Measurements from ENCODE around the gene SH3BGRL2.
"Not testable (repeated sequence)": the region's sequence is repeated elsewhere in the genome, so short reads cannot be mapped to it uniquely, and the experiment has no call there.

SH3BGRL2 gene

DNA sequence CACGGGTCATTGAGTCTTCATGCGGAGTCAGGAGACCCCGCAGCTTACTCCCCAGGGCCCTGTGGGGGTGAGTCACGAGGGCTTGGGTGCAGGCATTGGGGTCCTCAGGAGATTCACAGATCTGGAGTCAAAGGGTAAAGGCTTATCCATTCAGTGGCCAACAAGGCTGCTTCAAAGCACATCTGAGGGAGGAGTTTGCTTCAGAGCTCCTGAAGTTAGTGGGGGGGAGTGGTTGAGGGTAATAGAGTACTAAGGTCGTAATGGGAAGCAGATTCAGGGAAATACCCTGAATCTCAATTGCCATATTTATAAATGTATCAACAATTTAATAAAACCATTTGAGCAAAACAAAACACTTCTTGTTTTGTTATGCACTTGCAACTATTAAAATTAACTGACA is 37.3 kb downstream of the SH3BGRL2 start:
- peaks cover 0 to 1% (median 0%) of the 10 kb centered on the region in 5 donors for H3K36me3 ChIP-seq (ENCODE audit: control insufficient read depth in 5 of 5, insufficient read depth in 5 of 5, low read length in 5 of 5)
- no peak overlapping the region for H3K4me3 ChIP-seq (ENCODE audit: low read depth in 1 of 5, low read length in 5 of 5)
- H3K27ac ChIP-seq (ENCODE audit: low read depth, low read length): no peak overlapping the region
- no peak overlapping the region for H3K9ac ChIP-seq (ENCODE audit: low read length in 5 of 5)
- H3K9me3 ChIP-seq (ENCODE audit: control insufficient read depth in 5 of 5, low read length in 5 of 5): no peaks in the 10 kb centered on the region
- peaks cover 0 to 39% (median 10%) of the 10 kb centered on the region in 5 donors for H3K4me1 ChIP-seq (ENCODE audit: control insufficient read depth in 5 of 5, insufficient read depth in 5 of 5, low read length in 5 of 5)
- H3K27me3 ChIP-seq (ENCODE audit: control insufficient read depth in 5 of 5, insufficient read depth in 4 of 5, low read length in 5 of 5): no peaks in the 10 kb centered on the region

DNA sequence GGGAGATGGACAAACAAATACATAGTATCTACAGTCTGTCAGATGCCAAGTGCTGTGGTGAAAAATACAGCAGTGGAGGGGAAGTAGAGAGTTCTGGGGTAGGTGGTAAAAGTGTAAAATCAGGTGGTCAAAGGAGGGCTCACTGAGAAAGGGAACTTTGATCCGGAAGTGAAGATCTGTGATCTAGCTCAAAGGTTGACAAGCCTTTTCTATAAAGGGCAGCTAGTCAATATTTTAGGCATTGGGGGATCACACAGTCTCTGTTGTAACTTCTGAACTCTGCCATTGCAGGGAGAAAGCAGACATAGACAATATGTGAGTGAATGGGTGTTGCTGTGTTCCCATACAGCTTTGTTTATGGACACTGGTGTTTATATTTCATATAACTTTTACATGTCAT is 38.6 kb downstream of the SH3BGRL2 start:
- peaks cover 2 to 10% (median 4%) of the 10 kb centered on the region in 5 donors for H3K36me3 ChIP-seq (ENCODE audit: control insufficient read depth in 5 of 5, insufficient read depth in 5 of 5, low read length in 5 of 5)
- peaks cover 0 to 35% (median 10%) of the 10 kb centered on the region in 5 donors for H3K4me1 ChIP-seq (ENCODE audit: control insufficient read depth in 5 of 5, insufficient read depth in 5 of 5, low read length in 5 of 5)

DNA sequence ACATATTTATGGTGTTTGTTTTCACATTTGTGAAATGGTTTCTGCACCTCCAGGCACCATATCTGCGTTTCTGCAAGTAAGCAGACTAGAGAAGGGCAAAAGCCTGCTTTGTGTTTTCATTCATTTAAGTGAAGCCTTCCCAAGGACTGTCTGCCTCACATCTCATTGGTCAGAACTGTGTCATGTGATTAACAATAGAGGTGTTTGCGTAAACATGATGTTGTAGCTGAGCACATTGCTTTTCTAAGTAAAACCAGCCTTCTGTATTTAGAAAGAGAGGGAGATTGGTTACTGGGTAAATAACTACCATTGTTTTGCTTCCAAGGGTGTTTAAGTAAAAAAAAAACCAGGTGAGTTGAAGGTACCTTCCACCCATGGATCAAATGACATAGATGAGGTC is 39.7 kb downstream of the SH3BGRL2 start:
- H3K27ac ChIP-seq (ENCODE audit: low read depth, low read length): peak overlapping the region; percentile 15
- H3K4me1 ChIP-seq (ENCODE audit: control insufficient read depth in 5 of 5, insufficient read depth in 5 of 5, low read length in 5 of 5): peaks cover 0 to 35% (median 10%) of the 10 kb centered on the region in 5 donors
- H3K27me3 ChIP-seq (ENCODE audit: control insufficient read depth in 5 of 5, insufficient read depth in 4 of 5, low read length in 5 of 5): no peaks in the 10 kb centered on the region
- H3K9me3 ChIP-seq (ENCODE audit: control insufficient read depth in 5 of 5, low read length in 5 of 5): no peaks in the 10 kb centered on the region
- no peak overlapping the region for H3K4me3 ChIP-seq (ENCODE audit: low read depth in 1 of 5, low read length in 5 of 5)
- no peak overlapping the region for H3K9ac ChIP-seq (ENCODE audit: low read length in 5 of 5)
- peaks cover 2 to 10% (median 6%) of the 10 kb centered on the region in 5 donors for H3K36me3 ChIP-seq (ENCODE audit: control insufficient read depth in 5 of 5, insufficient read depth in 5 of 5, low read length in 5 of 5)

More for the DNA sequence above, 38.6 kb downstream of the SH3BGRL2 start:
- Histone ChIP-seq H3K9me3 (ENCODE audit: control insufficient read depth in 5 of 5, low read length in 5 of 5) (no peaks in the 10 kb centered on the region), H3K4me3 (ENCODE audit: low read depth in 1 of 5, low read length in 5 of 5) (no peak overlapping the region), H3K27me3 (ENCODE audit: control insufficient read depth in 5 of 5, insufficient read depth in 4 of 5, low read length in 5 of 5) (no peaks in the 10 kb centered on the region), H3K27ac (ENCODE audit: low read depth, low read length) (no peak overlapping the region), H3K9ac (ENCODE audit: low read length in 5 of 5) (no peak overlapping the region)

DNA sequence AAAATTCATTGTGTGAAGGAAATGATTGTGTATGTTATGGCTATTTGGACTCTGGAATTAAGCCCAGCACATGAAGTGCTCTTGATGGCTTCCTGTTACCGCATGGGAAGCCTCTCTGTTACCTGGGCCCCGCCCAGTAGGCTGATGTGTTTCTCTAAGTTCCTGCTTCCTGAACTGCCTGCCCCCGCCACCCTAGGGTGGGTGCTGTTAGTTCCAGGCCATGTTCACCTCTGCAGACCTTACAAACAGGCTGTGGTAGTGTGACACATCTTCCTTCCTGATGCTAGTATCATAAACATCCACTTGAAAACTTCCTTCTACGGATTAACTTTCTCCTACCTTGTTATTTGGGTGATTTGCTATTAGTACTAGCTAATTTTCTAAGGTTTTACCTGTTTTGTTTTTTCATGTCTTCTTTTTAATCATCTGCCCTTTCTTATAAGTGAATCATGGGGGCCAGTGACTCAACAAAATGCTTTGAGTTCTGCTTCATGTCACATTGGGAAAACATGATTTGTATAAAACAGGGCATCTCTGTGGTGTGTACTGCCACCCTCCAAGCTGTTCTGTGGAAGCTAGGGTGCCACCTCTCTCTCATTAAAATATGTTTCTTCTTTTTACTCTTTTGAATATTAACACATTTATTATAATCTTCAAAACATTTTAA is 40.6 kb downstream of the SH3BGRL2 start:
- peaks cover 2 to 10% (median 6%) of the 10 kb centered on the region in 5 donors for H3K36me3 ChIP-seq (ENCODE audit: control insufficient read depth in 5 of 5, insufficient read depth in 5 of 5, low read length in 5 of 5)
- H3K9ac ChIP-seq (ENCODE audit: low read length in 5 of 5): no peak overlapping the region
- peaks cover 0 to 33% (median 10%) of the 10 kb centered on the region in 5 donors for H3K4me1 ChIP-seq (ENCODE audit: control insufficient read depth in 5 of 5, insufficient read depth in 5 of 5, low read length in 5 of 5)
- H3K27ac ChIP-seq (ENCODE audit: low read depth, low read length): peak overlapping the region; percentile 15
- no peaks in the 10 kb centered on the region for H3K9me3 ChIP-seq (ENCODE audit: control insufficient read depth in 5 of 5, low read length in 5 of 5)
- no peaks in the 10 kb centered on the region for H3K27me3 ChIP-seq (ENCODE audit: control insufficient read depth in 5 of 5, insufficient read depth in 4 of 5, low read length in 5 of 5)
- H3K4me3 ChIP-seq (ENCODE audit: low read depth in 1 of 5, low read length in 5 of 5): no peak overlapping the region

DNA sequence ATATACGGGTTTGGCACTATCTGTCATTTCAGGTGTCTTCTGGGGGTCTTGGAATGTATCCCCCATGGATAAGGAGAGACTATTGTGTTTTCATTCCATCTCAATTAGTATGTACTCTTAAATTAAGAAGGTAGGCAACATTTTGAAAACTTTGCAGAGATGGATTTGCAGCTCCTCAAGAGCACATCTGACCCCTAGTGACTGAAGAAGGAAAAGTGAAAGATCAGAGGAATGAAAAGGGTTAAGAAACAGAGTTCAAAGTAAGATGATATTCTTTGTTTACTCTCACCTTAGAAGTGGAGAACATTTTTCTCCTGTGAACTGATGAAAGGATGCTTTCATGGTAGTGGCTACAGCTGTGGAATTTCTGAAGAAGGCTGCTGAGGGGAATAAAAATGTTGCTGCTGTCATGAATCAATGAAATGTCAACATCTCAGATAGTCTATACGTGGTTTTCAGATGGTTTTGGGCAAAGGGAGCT is 41.5 kb downstream of the SH3BGRL2 start:
- peaks cover 2 to 10% (median 7%) of the 10 kb centered on the region in 5 donors for H3K36me3 ChIP-seq (ENCODE audit: control insufficient read depth in 5 of 5, insufficient read depth in 5 of 5, low read length in 5 of 5)
- H3K27me3 ChIP-seq (ENCODE audit: control insufficient read depth in 5 of 5, insufficient read depth in 4 of 5, low read length in 5 of 5): no peaks in the 10 kb centered on the region
- H3K9me3 ChIP-seq (ENCODE audit: control insufficient read depth in 5 of 5, low read length in 5 of 5): no peaks in the 10 kb centered on the region
- H3K4me3 ChIP-seq (ENCODE audit: low read depth in 1 of 5, low read length in 5 of 5): no peak overlapping the region
- H3K4me1 ChIP-seq (ENCODE audit: control insufficient read depth in 5 of 5, insufficient read depth in 5 of 5, low read length in 5 of 5): peaks cover 0 to 37% (median 10%) of the 10 kb centered on the region in 5 donors
- no peak overlapping the region for H3K27ac ChIP-seq (ENCODE audit: low read depth, low read length)
- no peak overlapping the region for H3K9ac ChIP-seq (ENCODE audit: low read length in 5 of 5)

DNA sequence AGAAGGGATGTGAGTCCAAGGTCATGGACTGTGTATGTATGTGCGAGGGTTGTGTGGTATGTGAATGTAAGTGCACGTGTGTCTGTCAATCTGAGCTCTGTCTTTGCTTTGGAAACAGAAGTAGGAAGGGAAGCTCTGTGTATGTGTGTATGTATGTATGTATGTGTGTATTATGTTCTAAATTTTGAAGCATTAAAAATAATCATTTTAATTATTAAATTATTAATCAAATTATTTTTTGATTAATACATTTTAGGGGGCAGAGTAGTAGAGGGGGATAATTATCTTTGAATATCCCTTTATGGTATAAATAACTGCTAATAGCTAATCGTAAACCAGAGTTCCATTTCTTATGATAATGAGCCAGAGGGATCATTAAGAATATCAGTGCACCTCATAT is 42.8 kb downstream of the SH3BGRL2 start:
- H3K4me3 ChIP-seq (ENCODE audit: low read depth in 1 of 5, low read length in 5 of 5): no peak overlapping the region
- H3K36me3 ChIP-seq (ENCODE audit: control insufficient read depth in 5 of 5, insufficient read depth in 5 of 5, low read length in 5 of 5): peaks cover 2 to 10% (median 7%) of the 10 kb centered on the region in 5 donors
- no peaks in the 10 kb centered on the region for H3K9me3 ChIP-seq (ENCODE audit: control insufficient read depth in 5 of 5, low read length in 5 of 5)
- H3K9ac ChIP-seq (ENCODE audit: low read length in 5 of 5): no peak overlapping the region
- H3K27me3 ChIP-seq (ENCODE audit: control insufficient read depth in 5 of 5, insufficient read depth in 4 of 5, low read length in 5 of 5): no peaks in the 10 kb centered on the region
- H3K27ac ChIP-seq (ENCODE audit: low read depth, low read length): no peak overlapping the region
- H3K4me1 ChIP-seq (ENCODE audit: control insufficient read depth in 5 of 5, insufficient read depth in 5 of 5, low read length in 5 of 5): peaks cover 0 to 30% (median 3%) of the 10 kb centered on the region in 5 donors

DNA sequence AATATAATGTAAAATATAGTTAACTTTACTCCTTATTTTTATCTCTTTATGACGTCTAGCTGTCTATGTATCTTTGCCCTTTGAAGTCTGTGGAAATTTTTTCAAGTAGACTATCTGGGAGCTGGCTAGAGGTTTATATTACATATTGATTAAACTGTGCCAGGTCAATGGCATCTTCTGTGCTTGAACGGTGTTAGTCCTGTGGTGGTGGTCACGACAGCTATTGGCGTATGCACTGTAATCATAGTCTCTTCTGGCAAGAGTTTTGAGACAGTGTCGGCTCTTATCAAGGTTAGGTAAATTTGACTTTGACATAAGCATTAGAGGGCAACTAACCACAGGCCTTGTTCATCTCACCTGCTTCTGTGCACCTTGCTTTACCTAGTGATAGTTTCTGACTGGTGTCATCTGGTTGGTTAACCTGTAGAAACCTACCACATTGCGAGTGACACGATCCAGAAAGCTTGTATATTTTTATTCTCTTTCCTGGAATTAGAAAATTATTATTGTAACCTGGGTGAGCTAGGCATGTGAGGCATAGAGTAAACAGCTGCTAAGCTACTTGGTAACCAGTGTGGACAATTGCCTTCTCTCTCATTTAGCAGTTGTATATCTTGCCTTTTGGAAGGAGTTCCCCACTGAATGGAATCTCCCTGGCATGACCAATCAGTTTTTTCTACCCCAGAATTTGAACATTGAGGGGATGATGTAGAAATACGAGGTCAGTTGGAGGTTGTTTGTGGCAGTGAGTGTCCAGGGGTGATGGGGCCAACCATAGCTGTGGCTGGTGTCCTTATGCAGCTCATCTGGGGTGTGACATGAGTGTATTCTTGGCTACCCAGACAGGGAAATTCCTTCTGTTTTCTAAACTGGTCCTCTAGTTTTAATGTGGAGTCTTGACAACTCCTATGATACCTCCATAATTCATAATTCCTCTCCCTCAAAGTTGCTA is 45.9 kb downstream of the SH3BGRL2 start:
- Histone ChIP-seq H3K4me3 (ENCODE audit: low read depth in 1 of 5, low read length in 5 of 5) (no peak overlapping the region), H3K9me3 (ENCODE audit: control insufficient read depth in 5 of 5, low read length in 5 of 5) (no peaks in the 10 kb centered on the region), H3K36me3 (ENCODE audit: control insufficient read depth in 5 of 5, insufficient read depth in 5 of 5, low read length in 5 of 5) (peaks cover 2 to 10% (median 7%) of the 10 kb centered on the region in 5 donors), H3K27me3 (ENCODE audit: control insufficient read depth in 5 of 5, insufficient read depth in 4 of 5, low read length in 5 of 5) (no peaks in the 10 kb centered on the region), H3K9ac (ENCODE audit: low read length in 5 of 5) (no peak overlapping the region), H3K27ac (ENCODE audit: low read depth, low read length) (no peak overlapping the region), H3K4me1 (ENCODE audit: control insufficient read depth in 5 of 5, insufficient read depth in 5 of 5, low read length in 5 of 5) (peaks cover 0 to 6% (median 0%) of the 10 kb centered on the region in 5 donors)

DNA sequence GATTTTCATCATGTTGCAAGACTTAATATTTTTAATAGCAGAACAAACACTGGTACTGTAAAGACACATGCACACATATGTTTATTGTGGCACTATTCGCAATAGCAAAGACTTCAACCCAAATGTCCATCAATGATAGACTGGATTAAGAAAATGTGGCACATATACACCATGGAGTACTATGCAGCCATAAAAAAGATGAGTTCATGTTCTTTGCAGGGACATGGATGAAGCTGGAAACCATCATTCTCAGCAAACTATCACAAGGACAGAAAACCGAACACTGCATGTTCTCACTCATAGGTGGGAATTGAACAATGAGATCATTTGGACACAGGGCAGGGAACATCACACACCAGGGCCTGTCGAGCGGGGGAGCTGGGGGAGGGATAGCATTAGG is 51.6 kb downstream of the SH3BGRL2 start:
- H3K9me3 ChIP-seq (ENCODE audit: control insufficient read depth in 5 of 5, low read length in 5 of 5); H3K27me3 ChIP-seq (ENCODE audit: control insufficient read depth in 5 of 5, insufficient read depth in 4 of 5, low read length in 5 of 5); H3K4me3 ChIP-seq (ENCODE audit: low read depth in 1 of 5, low read length in 5 of 5); H3K27ac ChIP-seq (ENCODE audit: low read depth, low read length); H3K36me3 ChIP-seq (ENCODE audit: control insufficient read depth in 5 of 5, insufficient read depth in 5 of 5, low read length in 5 of 5); H3K9ac ChIP-seq (ENCODE audit: low read length in 5 of 5): not testable (repeated sequence)
- peaks cover 0 to 22% (median 13%) of the 10 kb centered on the region in 5 donors for H3K4me1 ChIP-seq (ENCODE audit: control insufficient read depth in 5 of 5, insufficient read depth in 5 of 5, low read length in 5 of 5)

DNA sequence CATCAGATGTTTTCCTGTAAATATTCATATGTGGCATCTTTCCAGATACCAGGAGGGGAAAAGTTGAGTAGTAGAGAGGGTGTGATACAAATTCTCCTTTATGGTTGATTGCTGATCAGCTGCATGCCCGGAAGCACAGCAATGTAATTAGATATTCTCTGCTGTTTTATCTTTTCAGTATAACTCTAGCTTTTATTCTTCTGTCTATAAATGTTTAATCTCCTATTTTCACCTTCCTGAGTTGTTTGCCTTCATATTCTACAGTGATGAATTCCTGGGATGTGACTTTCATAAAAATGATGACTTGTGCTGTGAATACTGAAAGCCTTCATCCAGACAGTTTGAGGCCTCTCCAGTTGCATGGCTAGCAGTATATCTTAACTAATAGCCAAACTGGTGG is 53.7 kb downstream of the SH3BGRL2 start:
- Histone ChIP-seq H3K27ac (ENCODE audit: low read depth, low read length) (peak overlapping the region; percentile 12), H3K27me3 (ENCODE audit: control insufficient read depth in 5 of 5, insufficient read depth in 4 of 5, low read length in 5 of 5) (no peaks in the 10 kb centered on the region), H3K4me1 (ENCODE audit: control insufficient read depth in 5 of 5, insufficient read depth in 5 of 5, low read length in 5 of 5) (peaks cover 0 to 28% (median 17%) of the 10 kb centered on the region in 5 donors), H3K36me3 (ENCODE audit: control insufficient read depth in 5 of 5, insufficient read depth in 5 of 5, low read length in 5 of 5) (no peaks in the 10 kb centered on the region), H3K4me3 (ENCODE audit: low read depth in 1 of 5, low read length in 5 of 5) (no peak overlapping the region), H3K9me3 (ENCODE audit: control insufficient read depth in 5 of 5, low read length in 5 of 5) (no peaks in the 10 kb centered on the region), H3K9ac (ENCODE audit: low read length in 5 of 5) (no peak overlapping the region)

Data from subcutaneous abdominal adipose tissue (tissue), 5 donors.